ENCODE measurements around the gene WNT3. TPM values are rescaled to one million over a fixed set of nuclear protein-coding genes. Genes with fewer than 3 reads are reported as not detected.

Gene WNT3
- polyA plus RNA-seq, 4 donors: 2.9 to 8.9 (median 6.7) TPM

DNA sequence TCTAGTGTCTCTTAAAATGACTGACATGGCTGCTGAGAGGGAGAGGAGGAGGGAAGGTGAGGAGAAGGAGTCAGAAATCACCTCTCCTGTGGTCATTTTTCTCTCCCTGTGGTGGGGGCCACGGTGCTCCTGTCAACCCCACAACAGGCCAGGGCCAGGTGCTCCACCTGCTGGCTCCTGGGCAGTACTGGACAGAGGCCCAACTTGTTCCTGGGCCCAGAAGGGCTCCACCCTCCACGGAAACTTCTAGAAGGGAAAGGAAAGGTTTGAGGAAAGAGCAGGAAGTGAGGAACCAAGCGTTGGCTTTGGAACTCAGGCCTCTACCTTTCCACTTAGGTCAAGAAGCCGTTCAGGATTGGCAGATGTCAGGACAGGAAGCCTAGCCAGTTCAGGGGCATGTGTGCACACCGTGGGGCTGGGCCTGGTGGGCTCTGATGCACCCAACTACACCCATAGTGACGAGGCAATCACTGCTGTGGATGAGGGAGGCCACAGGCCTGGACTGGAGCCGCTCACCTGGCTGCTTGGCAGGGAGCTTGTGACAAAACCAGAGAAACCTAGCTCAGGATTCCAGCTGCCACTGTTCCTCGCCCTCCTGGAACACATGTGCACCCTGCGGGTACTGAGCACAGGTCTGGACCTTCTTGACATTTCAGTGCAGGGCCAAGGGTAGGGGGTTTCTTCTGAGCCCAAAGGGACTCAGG, 36.1 kb downstream of the WNT3 start:
- Histone ChIP-seq H3K4me1 (ENCODE audit: control insufficient read depth in 3 of 3, insufficient read depth in 2 of 3, low read depth in 1 of 3, low read length in 2 of 3) (peaks cover 0 to 18% (median 5%) of the 10 kb centered on the region in 3 donors), H3K4me3 (ENCODE audit: low read depth in 1 of 3, low read length in 3 of 3) (no peak overlapping the region), H3K27me3 (ENCODE audit: control insufficient read depth in 3 of 3, insufficient read depth in 3 of 3, low read length in 3 of 3) (peaks cover 0 to 2% (median 0%) of the 10 kb centered on the region in 3 donors), H3K9me3 (ENCODE audit: control insufficient read depth in 2 of 2, insufficient read depth in 1 of 2, low read depth in 1 of 2, low read length in 1 of 2) (no peaks in the 10 kb centered on the region), H3K36me3 (ENCODE audit: control insufficient read depth in 3 of 3, insufficient read depth in 2 of 3, low read depth in 1 of 3, low read length in 3 of 3) (no peaks in the 10 kb centered on the region), H3K27ac (ENCODE audit: low read depth in 1 of 3, low read length in 2 of 3) (peak overlapping the region in 2 of 3 donors; percentile 21 to 27)
- peak; percentile 63 to 68 for DNase-seq
- no peak for FAIRE-seq
- 62 to 72% (median 69%) methylated on average over 9 of the region's 9 CpGs for WGBS, 3 donors

DNA sequence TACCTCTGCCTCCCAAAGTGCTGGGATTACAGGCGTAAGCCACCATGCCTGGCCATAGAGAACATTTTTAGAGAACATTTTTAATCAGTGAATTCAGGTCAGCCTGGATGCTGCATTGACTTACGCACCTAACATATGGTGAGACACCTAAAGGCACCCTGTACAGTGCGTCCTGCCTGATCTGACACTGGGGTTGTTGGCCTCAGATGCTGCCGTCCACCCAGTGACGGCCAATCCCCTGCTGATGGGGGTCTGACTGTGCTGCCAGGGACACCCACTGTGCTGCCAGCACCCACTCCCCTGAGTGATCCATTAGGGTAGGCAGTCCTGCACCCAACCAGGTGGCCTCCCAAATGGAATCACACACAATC, 38.5 kb downstream of the WNT3 start:
- no peaks in the 10 kb centered on the region for H3K27me3 ChIP-seq (ENCODE audit: control insufficient read depth in 3 of 3, insufficient read depth in 3 of 3, low read length in 3 of 3)
- no peaks in the 10 kb centered on the region for H3K9me3 ChIP-seq (ENCODE audit: control insufficient read depth in 2 of 2, insufficient read depth in 1 of 2, low read depth in 1 of 2, low read length in 1 of 2)
- H3K36me3 ChIP-seq (ENCODE audit: control insufficient read depth in 3 of 3, insufficient read depth in 2 of 3, low read depth in 1 of 3, low read length in 3 of 3): no peaks in the 10 kb centered on the region
- DNase-seq (no peak), FAIRE-seq (no peak)
- H3K4me3 ChIP-seq (ENCODE audit: low read depth in 1 of 3, low read length in 3 of 3): no peak overlapping the region
- H3K27ac ChIP-seq (ENCODE audit: low read depth in 1 of 3, low read length in 2 of 3): no peak overlapping the region
- WGBS, 3 donors: 95 to 96% (median 96%) methylated on average over 5 of the region's 5 CpGs
- H3K4me1 ChIP-seq (ENCODE audit: control insufficient read depth in 3 of 3, insufficient read depth in 2 of 3, low read depth in 1 of 3, low read length in 2 of 3): peaks cover 0 to 18% (median 5%) of the 10 kb centered on the region in 3 donors

DNA sequence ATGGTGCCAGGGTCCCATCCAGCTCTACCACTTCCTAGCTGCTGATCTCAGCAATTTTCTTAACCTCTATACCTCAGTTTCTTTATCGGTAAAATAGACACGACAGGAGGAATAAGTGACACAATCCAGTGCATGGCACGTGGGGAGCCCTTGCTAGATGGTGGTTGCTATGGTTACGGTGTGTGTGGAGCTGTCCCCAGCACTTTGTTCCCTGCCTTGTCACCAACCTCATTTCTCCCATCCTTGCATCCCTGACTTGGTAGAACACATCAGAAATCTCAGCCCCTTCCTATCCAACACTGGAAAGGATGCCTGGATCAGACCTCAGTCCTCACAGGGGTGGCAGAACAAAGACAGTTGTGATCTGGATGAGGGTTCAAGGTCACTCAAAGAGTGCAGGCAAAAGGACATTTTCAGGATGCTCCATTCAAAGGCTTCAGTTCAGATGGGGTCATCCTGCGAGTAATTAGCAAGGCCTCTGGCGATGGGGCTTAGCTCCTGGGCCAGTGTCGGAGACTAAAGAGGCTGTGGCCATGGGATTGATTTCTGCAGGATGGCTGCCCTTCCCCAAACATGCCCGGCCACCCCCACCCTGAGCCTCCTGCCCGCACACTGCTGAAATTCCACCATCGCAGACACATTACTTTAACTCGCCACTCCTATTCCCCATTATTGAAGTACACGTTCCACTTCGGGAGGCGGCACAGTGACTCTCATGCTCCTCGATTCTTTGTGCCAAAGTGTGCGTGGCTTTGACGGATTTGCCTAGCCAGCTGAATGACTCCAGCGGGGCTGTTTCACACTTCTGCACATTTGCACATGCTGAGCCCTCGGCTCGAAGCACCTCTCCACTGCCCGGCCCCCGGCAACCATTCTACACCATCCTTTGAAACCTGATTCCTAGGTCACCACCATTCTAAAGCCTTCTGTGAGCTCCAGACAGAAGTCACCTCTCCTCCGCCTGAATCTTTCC, 40.3 kb downstream of the WNT3 start:
- FAIRE-seq (no peak), DNase-seq (no peak)
- no peaks in the 10 kb centered on the region for H3K9me3 ChIP-seq (ENCODE audit: control insufficient read depth in 2 of 2, insufficient read depth in 1 of 2, low read depth in 1 of 2, low read length in 1 of 2)
- H3K27ac ChIP-seq (ENCODE audit: low read depth in 1 of 3, low read length in 2 of 3): no peak overlapping the region
- no peaks in the 10 kb centered on the region for H3K27me3 ChIP-seq (ENCODE audit: control insufficient read depth in 3 of 3, insufficient read depth in 3 of 3, low read length in 3 of 3)
- H3K4me1 ChIP-seq (ENCODE audit: control insufficient read depth in 3 of 3, insufficient read depth in 2 of 3, low read depth in 1 of 3, low read length in 2 of 3): peaks cover 0 to 13% (median 2%) of the 10 kb centered on the region in 3 donors
- no peaks in the 10 kb centered on the region for H3K36me3 ChIP-seq (ENCODE audit: control insufficient read depth in 3 of 3, insufficient read depth in 2 of 3, low read depth in 1 of 3, low read length in 3 of 3)
- H3K4me3 ChIP-seq (ENCODE audit: low read depth in 1 of 3, low read length in 3 of 3): no peak overlapping the region
- 69 to 85% (median 84%) methylated on average over 23 of the region's 23 CpGs for whole genome bisulfite sequencing, 3 donors

DNA sequence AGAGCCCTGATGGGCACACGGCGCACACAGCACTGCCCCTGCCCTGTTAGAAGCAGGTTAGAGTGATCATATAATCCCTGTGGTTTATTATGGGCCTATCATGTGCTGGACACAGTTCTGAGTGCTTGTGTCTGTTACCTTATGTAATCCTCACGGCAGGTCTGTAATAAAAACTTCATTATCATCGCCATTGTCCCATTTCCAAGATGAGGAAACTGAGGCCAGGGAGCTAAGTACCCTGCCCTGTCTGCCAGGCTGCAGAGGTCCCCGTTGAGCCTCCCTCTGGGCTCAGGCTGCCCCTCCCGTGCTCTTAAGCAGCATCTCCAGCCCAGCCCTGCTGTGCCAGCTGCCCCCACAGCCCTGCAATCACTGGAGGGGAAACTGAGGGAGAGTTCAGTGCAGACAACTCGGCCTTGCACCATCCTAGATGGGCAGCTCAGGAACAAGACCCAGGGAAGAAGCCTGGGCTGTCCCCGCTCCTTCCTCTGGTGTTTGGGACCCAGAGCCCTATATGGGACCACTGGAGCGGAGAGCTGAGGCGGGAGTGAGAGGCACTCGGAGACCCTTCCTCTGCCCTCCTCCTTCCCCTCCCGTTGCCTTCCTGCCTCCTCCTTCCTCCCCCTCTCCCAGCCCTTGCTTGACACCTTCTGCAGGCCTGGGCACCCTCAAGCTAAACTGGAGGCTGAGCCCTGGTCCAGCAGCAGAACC, 42.0 kb downstream of the WNT3 start:
- Histone ChIP-seq H3K27ac (ENCODE audit: low read depth in 1 of 3, low read length in 2 of 3) (no peak overlapping the region), H3K27me3 (ENCODE audit: control insufficient read depth in 3 of 3, insufficient read depth in 3 of 3, low read length in 3 of 3) (no peaks in the 10 kb centered on the region), H3K9me3 (ENCODE audit: control insufficient read depth in 2 of 2, insufficient read depth in 1 of 2, low read depth in 1 of 2, low read length in 1 of 2) (no peaks in the 10 kb centered on the region), H3K4me1 (ENCODE audit: control insufficient read depth in 3 of 3, insufficient read depth in 2 of 3, low read depth in 1 of 3, low read length in 2 of 3) (peaks cover 0 to 3% (median 0%) of the 10 kb centered on the region in 3 donors), H3K36me3 (ENCODE audit: control insufficient read depth in 3 of 3, insufficient read depth in 2 of 3, low read depth in 1 of 3, low read length in 3 of 3) (no peaks in the 10 kb centered on the region), H3K4me3 (ENCODE audit: low read depth in 1 of 3, low read length in 3 of 3) (no peak overlapping the region)
- 68 to 78% (median 73%) methylated on average over 12 of the region's 12 CpGs for WGBS, 3 donors
- FAIRE-seq: no peak
- no peak for DNase-seq

DNA sequence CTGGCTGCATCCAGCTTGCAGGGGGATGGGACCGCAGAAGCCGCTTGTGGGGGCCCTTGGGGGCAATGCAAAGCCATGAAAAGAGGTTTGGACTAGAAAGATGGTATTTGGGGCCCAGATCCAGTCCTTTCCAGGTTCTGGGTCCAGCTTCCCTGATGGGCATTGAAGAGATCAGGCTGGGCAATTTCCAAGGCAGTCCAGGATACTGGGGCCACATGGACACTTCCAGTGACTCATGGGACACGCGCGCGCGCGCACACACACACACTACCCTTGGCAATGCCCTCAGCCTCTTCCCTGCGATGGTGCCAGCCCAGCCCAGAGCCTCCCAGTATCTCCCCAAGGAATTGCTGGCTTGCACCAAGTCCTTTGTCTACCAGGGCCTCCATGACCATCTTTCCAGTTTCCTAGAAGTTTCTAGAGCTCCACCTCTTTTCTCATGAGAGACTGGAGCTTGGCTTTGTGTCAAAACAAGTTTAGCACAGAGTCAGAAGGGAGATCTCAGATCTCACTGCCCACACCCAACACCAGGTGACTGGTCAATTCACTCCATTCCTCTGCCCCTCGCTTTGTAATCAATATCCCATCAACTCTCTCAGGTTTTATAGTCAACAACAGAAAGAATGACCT, 44.3 kb downstream of the WNT3 start:
- H3K27ac ChIP-seq (ENCODE audit: low read depth in 1 of 3, low read length in 2 of 3): no peak overlapping the region
- FAIRE-seq (no peak), DNase-seq (no peak)
- 93 to 97% (median 95%) methylated on average over 10 of the region's 10 CpGs for WGBS, 3 donors
- H3K36me3 ChIP-seq (ENCODE audit: control insufficient read depth in 3 of 3, insufficient read depth in 2 of 3, low read depth in 1 of 3, low read length in 3 of 3): no peaks in the 10 kb centered on the region
- no peaks in the 10 kb centered on the region for H3K9me3 ChIP-seq (ENCODE audit: control insufficient read depth in 2 of 2, insufficient read depth in 1 of 2, low read depth in 1 of 2, low read length in 1 of 2)
- peaks cover 0 to 2% (median 0%) of the 10 kb centered on the region in 3 donors for H3K27me3 ChIP-seq (ENCODE audit: control insufficient read depth in 3 of 3, insufficient read depth in 3 of 3, low read length in 3 of 3)
- H3K4me3 ChIP-seq (ENCODE audit: low read depth in 1 of 3, low read length in 3 of 3): no peak overlapping the region
- peaks cover 0 to 17% (median 3%) of the 10 kb centered on the region in 3 donors for H3K4me1 ChIP-seq (ENCODE audit: control insufficient read depth in 3 of 3, insufficient read depth in 2 of 3, low read depth in 1 of 3, low read length in 2 of 3)

DNA sequence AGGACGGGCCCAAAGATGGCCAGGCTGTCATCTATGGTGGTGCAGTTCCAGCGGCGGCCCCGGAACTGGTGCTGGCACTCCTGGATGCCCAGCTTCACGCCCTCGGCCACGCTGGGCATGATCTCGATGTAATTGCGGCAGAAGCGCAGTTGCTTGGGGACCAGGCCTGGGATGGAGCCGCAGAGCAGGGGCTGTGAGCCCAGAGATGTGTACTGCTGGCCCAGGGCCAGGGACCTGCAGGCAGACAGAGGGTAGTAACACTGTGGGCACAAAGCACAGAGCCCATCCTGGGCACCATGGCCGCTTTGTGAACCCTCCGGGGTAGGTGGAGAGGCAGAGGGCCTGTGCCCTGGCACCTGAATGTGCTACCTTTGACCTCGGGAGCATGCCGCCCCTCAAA, 44.8 kb downstream of the WNT3 start:
- no peaks in the 10 kb centered on the region for H3K9me3 ChIP-seq (ENCODE audit: control insufficient read depth in 2 of 2, insufficient read depth in 1 of 2, low read depth in 1 of 2, low read length in 1 of 2)
- peaks cover 0 to 18% (median 3%) of the 10 kb centered on the region in 3 donors for H3K4me1 ChIP-seq (ENCODE audit: control insufficient read depth in 3 of 3, insufficient read depth in 2 of 3, low read depth in 1 of 3, low read length in 2 of 3)
- H3K4me3 ChIP-seq (ENCODE audit: low read depth in 1 of 3, low read length in 3 of 3): no peak overlapping the region
- H3K27ac ChIP-seq (ENCODE audit: low read depth in 1 of 3, low read length in 2 of 3): no peak overlapping the region
- FAIRE-seq: no peak
- H3K36me3 ChIP-seq (ENCODE audit: control insufficient read depth in 3 of 3, insufficient read depth in 2 of 3, low read depth in 1 of 3, low read length in 3 of 3): peaks cover 0 to 2% (median 0%) of the 10 kb centered on the region in 3 donors
- H3K27me3 ChIP-seq (ENCODE audit: control insufficient read depth in 3 of 3, insufficient read depth in 3 of 3, low read length in 3 of 3): peaks cover 0 to 2% (median 0%) of the 10 kb centered on the region in 3 donors
- DNase-seq: no peak
- 86 to 92% (median 91%) methylated on average over 15 of the region's 15 CpGs for WGBS, 3 donors

DNA sequence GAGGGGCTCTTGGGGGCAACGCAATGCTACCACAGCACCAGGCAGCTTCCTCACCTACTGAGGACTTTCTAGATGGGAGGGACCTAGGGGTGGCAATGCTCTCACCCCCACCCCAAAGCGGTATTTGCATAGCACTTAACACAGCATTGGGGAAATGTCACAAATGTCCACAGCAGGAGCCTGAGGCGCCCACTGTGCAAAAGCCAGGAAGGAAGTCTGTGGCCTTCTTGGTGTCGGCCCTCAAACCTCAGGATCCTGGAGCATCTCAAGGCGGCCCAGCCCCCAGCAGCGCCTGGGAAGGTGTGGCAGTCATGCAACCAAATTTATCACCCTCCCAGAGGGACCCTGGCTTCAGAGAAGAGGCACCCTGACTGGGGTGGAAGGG, 45.3 kb downstream of the WNT3 start:
- no peak for FAIRE-seq
- no peak for DNase-seq
- H3K27me3 ChIP-seq (ENCODE audit: control insufficient read depth in 3 of 3, insufficient read depth in 3 of 3, low read length in 3 of 3): peaks cover 0 to 2% (median 0%) of the 10 kb centered on the region in 3 donors
- H3K9me3 ChIP-seq (ENCODE audit: control insufficient read depth in 2 of 2, insufficient read depth in 1 of 2, low read depth in 1 of 2, low read length in 1 of 2): no peaks in the 10 kb centered on the region
- no peak overlapping the region for H3K4me3 ChIP-seq (ENCODE audit: low read depth in 1 of 3, low read length in 3 of 3)
- H3K27ac ChIP-seq (ENCODE audit: low read depth in 1 of 3, low read length in 2 of 3): no peak overlapping the region
- H3K36me3 ChIP-seq (ENCODE audit: control insufficient read depth in 3 of 3, insufficient read depth in 2 of 3, low read depth in 1 of 3, low read length in 3 of 3): peaks cover 0 to 7% (median 0%) of the 10 kb centered on the region in 3 donors
- 67 to 77% (median 76%) methylated on average over 6 of the region's 6 CpGs for WGBS, 3 donors
- peaks cover 0 to 18% (median 3%) of the 10 kb centered on the region in 3 donors for H3K4me1 ChIP-seq (ENCODE audit: control insufficient read depth in 3 of 3, insufficient read depth in 2 of 3, low read depth in 1 of 3, low read length in 2 of 3)

Data from small intestine (tissue), 7 donors.